A673 (cell line): ENCODE results near the gene SEC23A. TPM values are rescaled to one million over a fixed set of nuclear protein-coding genes. Genes with fewer than 3 reads are reported as not detected.
"Not testable (repeated sequence)": the region's sequence is repeated elsewhere in the genome, so short reads cannot be mapped to it uniquely, and the experiment has no call there.

ENCODE experiments used
- BruUV-seq: library from RNA; stranded (reverse); fragments of 400-500 nt; replicated peaks from 2 replicates; lab custom pipeline; 2021; lab: Mats Ljungman, UMichigan
- CTCF ChIA-PET: fragments of 300-600 bp; sonication (Branson Sonifier 250); formaldehyde crosslinking; loops from one replicate; lab custom pipeline; 2022; ENCODE audit warnings: antibody characterized with exemption; lab: Charles Lee
- POLR2A ChIA-PET: fragments of 300-600 bp; sonication (Branson Sonifier 250); formaldehyde crosslinking; loops from one replicate; lab custom pipeline; 2022; ENCODE audit warnings: antibody characterized with exemption; ENCODE audit not compliant: low non-redundant PET; lab: Charles Lee
- DNase-seq: peaks from one replicate; pipeline ENCODE4 v3.0.0-alpha.2; 2015; ENCODE audit warnings: low spot score
- H3K27ac ChIP-seq: fragments of 200-600 bp; sonication (generic); 2 replicates; pipeline ENCODE4 v1.5.1; 2016; ENCODE audit warnings: mixed run types, low read depth, mild to moderate bottlenecking, mixed read lengths, antibody characterized with exemption, low read length; ENCODE audit not compliant: poor library complexity, severe bottlenecking
- H3K27me3 ChIP-seq: fragments of 200-600 bp; sonication (generic); replicated peaks from 2 replicates; pipeline ENCODE4 v1.6.1; 2017; ENCODE audit warnings: mixed run types, low read depth, mild to moderate bottlenecking, mixed read lengths, antibody characterized with exemption, low read length; ENCODE audit not compliant: insufficient read depth, poor library complexity
- H3K36me3 ChIP-seq: fragments of 200-600 bp; sonication (generic); 2 replicates; pipeline ENCODE4 v1.6.1; 2016; ENCODE audit warnings: mixed run types, mild to moderate bottlenecking, mixed read lengths, antibody characterized with exemption, low read length; ENCODE audit not compliant: insufficient read depth, poor library complexity, severe bottlenecking
- H3K4me1 ChIP-seq: fragments of 200-600 bp; sonication (generic); 2 replicates; pipeline ENCODE4 v1.6.1; 2017; ENCODE audit warnings: mixed run types, mild to moderate bottlenecking, mixed read lengths, antibody characterized with exemption, low read length; ENCODE audit not compliant: insufficient read depth, poor library complexity, severe bottlenecking
- H3K4me3 ChIP-seq: fragments of 200-600 bp; sonication (generic); 2 replicates; pipeline ENCODE4 v1.5.1; 2016; ENCODE audit warnings: low read depth, mixed run types, mild to moderate bottlenecking, mixed read lengths, low read length; ENCODE audit not compliant: poor library complexity, severe bottlenecking
- H3K9me3 ChIP-seq: fragments of 200-600 bp; sonication (generic); 2 replicates; pipeline ENCODE4 v1.6.1; 2016; ENCODE audit warnings: mixed run types, low read depth, mild to moderate bottlenecking, mixed read lengths, antibody characterized with exemption, low read length; ENCODE audit not compliant: poor library complexity, severe bottlenecking
- EZH2 ChIP-seq: fragments of 200-600 bp; sonication (generic); IDR thresholded peaks from 2 replicates; pipeline ENCODE4 v1.6.1; 2017; ENCODE audit warnings: borderline replicate concordance, low read depth, mild to moderate bottlenecking, mixed read lengths, antibody characterized with exemption, low read length; ENCODE audit not compliant: poor library complexity, severe bottlenecking
- intact Hi-C: fragments of 100-400 bp; cut with micrococcal nuclease; formaldehyde crosslinking; loops from one replicate; pipeline ENCODE4 v1.10.0; 2022; ENCODE audit not compliant: unreplicated experiment
- total RNA-seq: library from RNA; stranded (reverse); gene quantifications from 2 replicates; pipeline ENCODE4 v1.2.3, GENCODE V29; 2021
- TF ChIP-seq, protein P1 (sequence below): fragments of 300-800, 200-600 bp; sonication (generic); conservative IDR thresholded peaks from 2 replicates; pipeline ENCODE4 v1.5.1; 2017; ENCODE audit warnings: low read depth, mild to moderate bottlenecking, antibody characterized with exemption, low read length, moderate library complexity, mixed read lengths

The SEC23A gene
- total RNA-seq, 1 experiment from 2014 or later, result 61.9 TPM

DNA sequence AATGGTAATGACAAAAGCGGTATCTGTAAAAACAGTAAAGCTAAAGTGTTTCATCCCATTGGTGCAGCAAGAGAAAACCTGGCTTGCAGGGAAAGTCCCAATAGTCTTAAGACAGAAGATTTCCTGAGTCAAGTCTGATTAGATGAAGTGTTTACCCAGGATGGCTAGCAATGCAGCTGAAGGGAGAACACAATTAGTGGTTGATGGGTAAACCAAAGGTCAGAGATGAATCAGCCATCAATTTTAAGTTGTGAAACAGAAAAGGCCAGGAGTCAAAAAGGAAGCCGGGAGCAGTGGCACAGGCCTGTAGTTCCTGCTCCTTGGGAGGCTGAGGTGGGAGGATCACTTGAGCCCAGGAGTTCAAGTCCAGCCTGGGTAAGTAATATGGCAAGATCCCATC, 52.6 kb downstream of the SEC23A start:
- Histone ChIP-seq H3K36me3 (peaks cover 23% of the 10 kb centered on the region), H3K4me3 (no peak overlapping the region), H3K27ac (no peak overlapping the region), H3K9me3 (peaks cover 6% of the 10 kb centered on the region), H3K27me3 (no peaks in the 10 kb centered on the region), H3K4me1 (no peaks in the 10 kb centered on the region)
- no TSS peak for BruUV-seq
- no peak for DNase-seq
- CTCF ChIA-PET, result no interaction called here
- intact Hi-C loops, result no loop called here
- TF ChIP-seq, protein P1, sequence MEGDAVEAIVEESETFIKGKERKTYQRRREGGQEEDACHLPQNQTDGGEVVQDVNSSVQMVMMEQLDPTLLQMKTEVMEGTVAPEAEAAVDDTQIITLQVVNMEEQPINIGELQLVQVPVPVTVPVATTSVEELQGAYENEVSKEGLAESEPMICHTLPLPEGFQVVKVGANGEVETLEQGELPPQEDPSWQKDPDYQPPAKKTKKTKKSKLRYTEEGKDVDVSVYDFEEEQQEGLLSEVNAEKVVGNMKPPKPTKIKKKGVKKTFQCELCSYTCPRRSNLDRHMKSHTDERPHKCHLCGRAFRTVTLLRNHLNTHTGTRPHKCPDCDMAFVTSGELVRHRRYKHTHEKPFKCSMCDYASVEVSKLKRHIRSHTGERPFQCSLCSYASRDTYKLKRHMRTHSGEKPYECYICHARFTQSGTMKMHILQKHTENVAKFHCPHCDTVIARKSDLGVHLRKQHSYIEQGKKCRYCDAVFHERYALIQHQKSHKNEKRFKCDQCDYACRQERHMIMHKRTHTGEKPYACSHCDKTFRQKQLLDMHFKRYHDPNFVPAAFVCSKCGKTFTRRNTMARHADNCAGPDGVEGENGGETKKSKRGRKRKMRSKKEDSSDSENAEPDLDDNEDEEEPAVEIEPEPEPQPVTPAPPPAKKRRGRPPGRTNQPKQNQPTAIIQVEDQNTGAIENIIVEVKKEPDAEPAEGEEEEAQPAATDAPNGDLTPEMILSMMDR, result no peak
- TF ChIP-seq EZH2, result no peak
- POLR2A ChIA-PET, result no interaction called here

DNA sequence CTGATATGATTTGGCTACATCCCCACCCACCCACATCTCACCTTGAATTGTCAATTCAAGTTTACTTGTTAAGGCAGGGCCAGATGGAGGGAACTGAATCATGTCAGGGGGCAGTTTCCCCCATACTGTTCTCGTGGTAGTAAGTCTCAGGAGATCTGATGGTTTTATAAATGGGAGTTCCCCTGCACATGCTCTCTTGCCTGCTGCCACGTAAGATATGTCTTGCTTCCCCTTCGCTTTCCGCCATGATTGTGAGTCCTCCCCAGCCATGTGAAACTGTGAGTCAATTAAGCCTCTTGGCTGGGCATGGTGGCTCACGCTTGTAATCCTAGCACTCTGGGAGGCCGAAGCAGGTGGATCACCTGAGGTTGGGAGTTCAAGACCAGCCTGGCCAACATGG, 57.1 kb downstream of the SEC23A start:
- POLR2A ChIA-PET, H3K9me3 ChIP-seq, H3K4me3 ChIP-seq, H3K27me3 ChIP-seq, H3K4me1 ChIP-seq, CTCF ChIA-PET, H3K27ac ChIP-seq, BruUV-seq, DNase-seq, intact Hi-C loops: not testable (repeated sequence)
- H3K36me3 ChIP-seq, result peaks cover 30% of the 10 kb centered on the region

DNA sequence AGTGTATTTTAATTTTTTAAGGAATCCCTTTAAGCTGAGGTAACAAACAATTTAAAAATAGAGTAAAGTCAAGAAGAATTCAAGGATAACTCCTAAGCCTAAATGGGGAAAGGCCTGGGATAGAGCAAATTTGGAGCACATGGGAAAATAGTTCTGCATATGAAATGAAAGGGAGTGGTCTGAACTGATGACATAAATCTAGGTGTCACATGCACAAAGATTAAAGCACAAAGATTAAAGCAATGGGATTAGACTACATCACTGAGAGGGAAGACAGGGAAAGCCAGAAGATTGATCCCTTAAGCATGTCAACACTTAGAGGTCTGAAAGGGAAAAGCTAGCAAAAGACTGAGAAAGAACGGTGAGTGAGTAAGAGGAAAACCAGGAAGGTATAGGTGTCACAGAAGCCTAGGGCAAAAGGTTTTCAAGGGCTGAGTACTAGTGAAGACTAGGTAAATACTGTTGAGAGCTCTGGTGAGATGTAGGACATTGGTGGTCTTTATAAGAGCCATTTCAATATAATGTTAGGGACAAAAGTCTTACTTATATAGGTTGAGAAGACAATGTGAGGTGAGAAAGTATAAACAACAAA, 59.6 kb downstream of the SEC23A start:
- Histone ChIP-seq H3K36me3 (peaks cover 42% of the 10 kb centered on the region), H3K4me1 (no peaks in the 10 kb centered on the region), H3K27ac (no peak overlapping the region), H3K27me3 (no peaks in the 10 kb centered on the region), H3K9me3 (no peaks in the 10 kb centered on the region), H3K4me3 (no peak overlapping the region)
- TF ChIP-seq, protein P1, result no peak
- no peak for TF ChIP-seq EZH2
- DNase-seq, result no peak
- CTCF ChIA-PET, result no interaction called here
- intact Hi-C loops, result no loop called here
- BruUV-seq, result no TSS peak
- POLR2A ChIA-PET, result interaction anchor here (0.6 kb wide), 1 partner anchor 81 kb away, joined by 3 read pairs; no protein-coding TSS in a partner anchor

- ChIA-PET CTCF (no interaction called here), POLR2A (no interaction called here)
- H3K36me3 ChIP-seq, result peaks cover 39% of the 10 kb centered on the region
- no peak overlapping the region for H3K4me3 ChIP-seq
- intact Hi-C loops, result no loop called here
- no peak for TF ChIP-seq EZH2
- TF ChIP-seq, protein P1, result no peak
- BruUV-seq, result no TSS peak
- no peaks in the 10 kb centered on the region for H3K4me1 ChIP-seq
- no peaks in the 10 kb centered on the region for H3K9me3 ChIP-seq
- no peak overlapping the region for H3K27ac ChIP-seq
- no peaks in the 10 kb centered on the region for H3K27me3 ChIP-seq
- no peak for DNase-seq
These were observed 62.5 kb downstream of the SEC23A start for GRCh38 chr14:39040529-39040928.
